Stimulated activated CD4-positive, alpha-beta T cell treated with anti-CD3 and anti-CD28 coated beads, Interleukin-1b, Interleukin-23, amount 100 ng/mL, for 24 hours (primary cell): ENCODE results near the gene RNF215.

Source experiments
- DNase-seq, 4 experiments: peaks; one replicate each; pipeline ENCODE4 v3.0.0-alpha.2; 2020; ENCODE audit warnings: low read depth in 4 of 4, low spot score in 1 of 4

Gene RNF215

DNA sequence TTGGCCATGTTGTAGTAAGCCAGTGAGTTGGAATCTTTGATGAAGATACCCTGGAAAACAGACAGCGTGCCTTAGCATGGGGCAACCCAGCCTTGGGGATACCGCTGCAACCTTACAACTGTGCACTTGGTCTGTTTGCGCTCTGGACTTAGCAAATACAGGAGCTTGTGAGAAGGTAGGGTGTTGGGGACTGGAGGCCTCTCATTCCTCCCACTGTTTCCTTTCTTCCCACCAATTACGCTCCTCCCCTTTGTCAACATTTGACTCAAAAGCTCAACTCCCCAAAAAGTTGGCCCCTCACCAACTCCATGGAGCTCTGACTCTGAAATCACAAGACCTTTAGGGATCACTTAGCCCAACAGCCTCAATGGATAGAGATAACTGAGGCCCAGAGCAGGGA lies 52.6 kb downstream of the RNF215 start:
- no peak for DNase-seq

- DNase-seq = no peak
Measured at GRCh38 chr22:30333707-30334087, 53.5 kb downstream of the RNF215 start.

- no peak for DNase-seq
Measured at GRCh38 chr22:30332994-30333706, 54.1 kb downstream of the RNF215 start.

GRCh38 chr22:30332551-30332950 lies 54.7 kb downstream of the RNF215 start:
- no peak for DNase-seq
